ENCODE measurements around the gene CEP89. TPM values are rescaled to one million over a fixed set of nuclear protein-coding genes. Genes with fewer than 3 reads are reported as not detected.
"Not testable (repeated sequence)": the region's sequence is repeated elsewhere in the genome, so short reads cannot be mapped to it uniquely, and the experiment has no call there.

CEP89 gene
- total RNA-seq, 1 experiment from 2014 or later, result 31.1 TPM

GRCh38 chr19:32889137-32889934, 82.4 kb downstream of the CEP89 start:
- no peak overlapping the region for H3K27ac Mint-ChIP-seq (ENCODE audit: unreplicated experiment)
- no peak for TF ChIP-seq CTCF (IDR thresholded peaks at IDR 0.05; ENCODE audit: unreplicated experiment)
- H3K27me3 Mint-ChIP-seq (ENCODE audit: unreplicated experiment), result no peaks in the 10 kb centered on the region
- H3K4me3 Mint-ChIP-seq (ENCODE audit: low read depth, unreplicated experiment), result no peak overlapping the region
- DNase-seq, result no peak
- CTCF ChIA-PET, result interaction anchor here (0.7 kb wide), 1 partner anchor 13 kb away, joined by 3 read pairs; no protein-coding TSS in a partner anchor
- H3K9me3 Mint-ChIP-seq (ENCODE audit: low read depth, unreplicated experiment), result peaks cover 5% of the 10 kb centered on the region
- no peaks in the 10 kb centered on the region for H3K36me3 Mint-ChIP-seq (ENCODE audit: insufficient read depth, unreplicated experiment)
- no peaks in the 10 kb centered on the region for H3K4me1 Mint-ChIP-seq (ENCODE audit: low read depth, unreplicated experiment)
- intact Hi-C loops (cut with micrococcal nuclease; ENCODE audit: unreplicated experiment), result no loop called here
- BruUV-seq (replicated peaks), result no TSS peak

GRCh38 chr19:32887572-32888215, 84.1 kb downstream of the CEP89 start:
- H3K27ac Mint-ChIP-seq (ENCODE audit: unreplicated experiment), result no peak overlapping the region
- no peaks in the 10 kb centered on the region for H3K27me3 Mint-ChIP-seq (ENCODE audit: unreplicated experiment)
- no TSS peak for BruUV-seq (replicated peaks)
- H3K36me3 Mint-ChIP-seq (ENCODE audit: insufficient read depth, unreplicated experiment), result no peaks in the 10 kb centered on the region
- no peak overlapping the region for H3K4me3 Mint-ChIP-seq (ENCODE audit: low read depth, unreplicated experiment)
- DNase-seq, result no peak
- no peak for TF ChIP-seq CTCF (IDR thresholded peaks at IDR 0.05; ENCODE audit: unreplicated experiment)
- peaks cover 3% of the 10 kb centered on the region for H3K9me3 Mint-ChIP-seq (ENCODE audit: low read depth, unreplicated experiment)
- CTCF ChIA-PET, result no interaction called here
- no peaks in the 10 kb centered on the region for H3K4me1 Mint-ChIP-seq (ENCODE audit: low read depth, unreplicated experiment)
- intact Hi-C loops (cut with micrococcal nuclease; ENCODE audit: unreplicated experiment), result no loop called here

- no peak overlapping the region for H3K27ac Mint-ChIP-seq (ENCODE audit: unreplicated experiment)
- H3K27me3 Mint-ChIP-seq (ENCODE audit: unreplicated experiment), result no peaks in the 10 kb centered on the region
- DNase-seq, result no peak
- CTCF ChIA-PET, result no interaction called here
- H3K36me3 Mint-ChIP-seq (ENCODE audit: insufficient read depth, unreplicated experiment), result no peaks in the 10 kb centered on the region
- intact Hi-C loops (cut with micrococcal nuclease; ENCODE audit: unreplicated experiment), result no loop called here
- no peak for TF ChIP-seq CTCF (IDR thresholded peaks at IDR 0.05; ENCODE audit: unreplicated experiment)
- no TSS peak for BruUV-seq (replicated peaks)
- H3K4me3 Mint-ChIP-seq (ENCODE audit: low read depth, unreplicated experiment), result no peak overlapping the region
- no peaks in the 10 kb centered on the region for H3K9me3 Mint-ChIP-seq (ENCODE audit: low read depth, unreplicated experiment)
- no peaks in the 10 kb centered on the region for H3K4me1 Mint-ChIP-seq (ENCODE audit: low read depth, unreplicated experiment)
These were observed 85.5 kb downstream of the CEP89 start for GRCh38 chr19:32886241-32886640.

- H3K4me3 Mint-ChIP-seq (ENCODE audit: low read depth, unreplicated experiment); H3K9me3 Mint-ChIP-seq (ENCODE audit: low read depth, unreplicated experiment); CTCF ChIA-PET; H3K27me3 Mint-ChIP-seq (ENCODE audit: unreplicated experiment); BruUV-seq (replicated peaks); H3K27ac Mint-ChIP-seq (ENCODE audit: unreplicated experiment); H3K36me3 Mint-ChIP-seq (ENCODE audit: insufficient read depth, unreplicated experiment); intact Hi-C loops (cut with micrococcal nuclease; ENCODE audit: unreplicated experiment); H3K4me1 Mint-ChIP-seq (ENCODE audit: low read depth, unreplicated experiment); DNase-seq: not testable (repeated sequence)
These were observed 86.5 kb downstream of the CEP89 start for GRCh38 chr19:32885255-32885654.

GRCh38 chr19:32881766-32882165, 90.0 kb downstream of the CEP89 start:
- CTCF ChIA-PET, result no interaction called here
- H3K9me3 Mint-ChIP-seq (ENCODE audit: low read depth, unreplicated experiment), result no peaks in the 10 kb centered on the region
- no peak for TF ChIP-seq CTCF (IDR thresholded peaks at IDR 0.05; ENCODE audit: unreplicated experiment)
- no peak overlapping the region for H3K27ac Mint-ChIP-seq (ENCODE audit: unreplicated experiment)
- H3K36me3 Mint-ChIP-seq (ENCODE audit: insufficient read depth, unreplicated experiment), result no peaks in the 10 kb centered on the region
- BruUV-seq (replicated peaks), result no TSS peak
- H3K27me3 Mint-ChIP-seq (ENCODE audit: unreplicated experiment), result no peaks in the 10 kb centered on the region
- DNase-seq, result no peak
- H3K4me3 Mint-ChIP-seq (ENCODE audit: low read depth, unreplicated experiment), result no peak overlapping the region
- intact Hi-C loops (cut with micrococcal nuclease; ENCODE audit: unreplicated experiment), result no loop called here
- H3K4me1 Mint-ChIP-seq (ENCODE audit: low read depth, unreplicated experiment), result no peaks in the 10 kb centered on the region
